SH-SY5Y (cell line): ENCODE measurements around the gene SMAP2.

Experiments used
- GATA2 ChIP-seq: IDR thresholded peaks from 2 replicates; pipeline ENCODE4 v1.6.1; 2011; ENCODE audit warnings: mild to moderate bottlenecking, low read depth, low read length
- GATA3 ChIP-seq: IDR thresholded peaks from 2 replicates; pipeline ENCODE4 v1.6.1; 2011; ENCODE audit warnings: low read depth, mild to moderate bottlenecking, low read length, moderate library complexity

DNA sequence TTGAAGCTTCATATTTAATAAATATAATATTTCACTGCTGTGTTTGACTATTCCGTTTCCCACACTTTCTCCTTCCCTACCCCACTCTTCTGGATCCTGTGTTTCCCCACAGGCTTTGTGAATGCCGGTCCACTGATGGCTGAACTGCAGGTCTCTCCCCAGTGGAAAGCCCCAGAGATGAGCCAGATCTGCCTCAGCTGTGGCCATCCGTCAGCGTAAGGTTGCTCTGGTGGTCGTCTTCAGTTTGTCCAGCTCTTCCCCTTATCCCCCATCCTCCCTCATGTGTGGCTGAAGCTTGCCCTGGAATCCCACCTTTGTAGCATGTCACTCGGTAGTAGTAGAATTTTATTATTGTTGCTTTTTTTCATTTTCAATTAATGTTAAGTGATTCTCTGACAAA, 11.4 kb downstream of the SMAP2 start:
- no peak for TF ChIP-seq GATA2
- no peak for TF ChIP-seq GATA3
